Gastroesophageal sphincter (tissue), 3 donors: Measurements from ENCODE around the gene FTSJ1.

Experiments
- CTCF ChIP-seq, 4 experiments: fragments of 200-600 bp in 2 of 4; fragments of 450-650 bp in 2 of 4; sonication (generic) in 1 of 4; IDR thresholded peaks; one replicate each; pipeline ENCODE4 v1.5.1; 2017 to 2019; ENCODE audit warnings: antibody characterized with exemption in 4 of 4, mild to moderate bottlenecking in 2 of 4, moderate library complexity in 2 of 4
- EP300 ChIP-seq: sonication (generic); formaldehyde crosslinking; IDR thresholded peaks from one replicate; pipeline ENCODE4 v1.6.1; 2017; ENCODE audit warnings: antibody characterized with exemption, mild to moderate bottlenecking
- POLR2A ChIP-seq, 2 donors: fragments of 450-650 bp; IDR thresholded peaks; one replicate each; pipeline ENCODE4 v1.6.1; 2017; ENCODE audit warnings: antibody characterized with exemption in 2 of 2, mild to moderate bottlenecking in 2 of 2, moderate library complexity in 1 of 2
- POLR2AphosphoS5 ChIP-seq: sonication (generic); formaldehyde crosslinking; IDR thresholded peaks from one replicate; pipeline ENCODE4 v1.6.1; 2017; ENCODE audit warnings: antibody characterized with exemption

GRCh38 chrX:48516987-48517386 is 41.0 kb downstream of the FTSJ1 start:
- no peak for TF ChIP-seq POLR2AphosphoS5
- no peak for TF ChIP-seq EP300
- TF ChIP-seq CTCF (IDR thresholded peaks at IDR 0.05), result no peak
- TF ChIP-seq POLR2A (IDR thresholded peaks at IDR 0.05), result no peak
